GM18858 (cell line): ENCODE data around the gene RCVRN.

ENCODE experiments used
- ATAC-seq: cut with Tn5 transposase; IDR thresholded peaks from one replicate; pipeline ENCODE4 v1.9.1; 2021; ENCODE audit not compliant: unreplicated experiment

RCVRN gene

GRCh38 chr17:9905078-9905415 is at the start of gene RCVRN:
Gene RCVRN (minus strand): TSS chr17:9905271. CDS start chr17:9905180, 91 bp downstream.
- no peak for ATAC-seq

GRCh38 chr17:9953492-9953891 is 48.4 kb upstream of the RCVRN start:
- ATAC-seq: no peak

- ATAC-seq: no peak
These were observed 46.7 kb upstream of the RCVRN start for GRCh38 chr17:9951803-9952202.

DNA sequence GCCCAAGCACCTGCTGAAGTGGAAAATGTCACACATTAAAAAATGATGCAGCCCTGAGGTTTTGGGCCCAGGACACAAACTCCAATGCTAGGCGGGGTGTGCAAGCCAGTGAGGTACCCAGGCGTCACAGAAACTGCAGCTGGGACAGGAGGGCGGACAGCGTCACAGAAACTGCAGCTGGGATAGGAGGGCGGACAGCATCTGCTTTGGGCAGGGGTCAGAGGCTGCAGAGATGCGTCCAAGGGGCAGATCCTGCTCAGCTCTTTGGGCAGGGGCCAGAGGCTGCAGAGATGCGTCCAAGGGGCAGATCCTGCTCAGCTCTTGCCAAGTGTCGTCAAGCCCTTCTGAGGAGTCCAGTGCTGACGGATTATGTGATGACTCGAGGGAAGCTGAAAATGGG is 43.9 kb upstream of the RCVRN start:
- ATAC-seq: no peak

GRCh38 chr17:9944704-9945103 is 39.6 kb upstream of the RCVRN start:
- ATAC-seq: no peak

DNA sequence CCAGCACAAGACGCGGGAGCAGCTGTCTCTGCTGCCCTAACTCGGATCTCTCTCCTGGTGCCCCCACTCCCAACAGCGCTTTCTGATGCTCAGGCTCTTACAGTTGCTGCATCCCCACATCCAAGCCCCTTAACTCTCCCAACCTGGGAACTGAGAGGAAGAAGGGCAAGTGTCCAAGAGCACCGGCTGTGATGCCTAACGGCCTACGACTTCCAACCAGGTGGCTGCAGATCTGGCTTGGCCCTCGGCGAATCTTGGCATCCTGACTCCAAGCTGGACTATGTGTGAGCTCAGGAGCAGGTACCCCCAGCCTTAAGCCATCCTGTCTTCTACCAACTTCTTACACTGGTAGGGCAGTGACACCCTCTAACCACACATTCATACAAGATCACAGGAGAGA is 38.3 kb upstream of the RCVRN start:
- no peak for ATAC-seq

DNA sequence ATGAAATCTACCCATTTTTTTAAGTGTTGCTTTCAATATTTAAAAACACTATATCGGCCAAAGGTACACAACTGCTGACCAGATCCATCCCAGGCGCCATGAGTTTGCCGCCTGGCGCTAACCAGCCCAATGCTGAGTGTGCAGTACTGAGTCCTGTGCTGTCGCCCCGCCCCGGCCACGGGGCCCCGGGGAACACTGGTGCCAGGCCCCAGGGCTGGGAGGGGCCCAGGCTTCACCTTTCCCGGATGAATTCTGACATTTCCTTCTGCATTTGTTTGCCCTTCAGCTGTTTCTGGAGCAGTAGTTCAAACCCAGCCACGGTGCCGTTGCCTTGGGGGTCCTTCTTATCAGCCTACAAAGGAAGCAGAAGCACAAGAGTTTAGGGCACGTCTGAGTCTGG is 37.8 kb upstream of the RCVRN start:
- no peak for ATAC-seq

- no peak for ATAC-seq
These were observed 36.2 kb upstream of the RCVRN start for GRCh38 chr17:9941305-9941704.

DNA sequence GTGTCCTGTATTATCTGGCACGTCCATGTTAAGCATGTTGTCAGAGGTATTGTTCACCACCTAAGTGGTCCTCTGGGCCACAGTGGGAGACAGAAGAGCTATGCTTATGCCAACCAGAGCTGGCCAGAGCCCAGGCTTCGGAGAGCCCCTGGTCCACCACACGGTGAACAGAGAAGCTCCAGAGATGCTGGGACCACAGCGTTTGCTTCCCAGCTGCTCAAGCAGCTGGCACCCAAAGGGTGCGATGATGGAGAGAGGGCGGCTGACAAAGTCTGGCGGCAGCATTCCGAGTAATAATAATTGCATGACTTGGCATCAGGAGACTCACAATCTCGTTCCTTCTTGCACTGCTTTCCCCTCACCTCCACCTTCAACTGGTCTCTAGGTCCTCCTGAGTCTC is 35.8 kb upstream of the RCVRN start:
- ATAC-seq: no peak

DNA sequence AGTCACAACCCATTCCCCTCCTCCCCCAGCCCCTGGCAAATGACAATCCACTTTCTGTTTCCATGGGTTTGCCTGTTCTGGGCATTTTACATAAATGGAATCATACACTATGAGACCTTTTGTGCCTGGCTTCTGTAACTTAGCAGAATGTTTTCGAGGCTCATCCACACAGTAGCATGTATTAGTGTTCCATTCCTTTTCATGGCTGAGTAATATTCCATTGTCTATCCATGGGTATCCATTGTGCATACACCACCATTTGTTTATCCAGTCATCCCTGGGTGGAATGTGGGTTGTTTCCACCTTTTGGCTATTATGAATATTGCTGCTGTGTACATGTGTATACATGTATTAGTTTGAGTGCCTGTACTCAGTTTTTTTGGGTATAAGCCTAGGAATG is 33.7 kb upstream of the RCVRN start:
- ATAC-seq: no peak

DNA sequence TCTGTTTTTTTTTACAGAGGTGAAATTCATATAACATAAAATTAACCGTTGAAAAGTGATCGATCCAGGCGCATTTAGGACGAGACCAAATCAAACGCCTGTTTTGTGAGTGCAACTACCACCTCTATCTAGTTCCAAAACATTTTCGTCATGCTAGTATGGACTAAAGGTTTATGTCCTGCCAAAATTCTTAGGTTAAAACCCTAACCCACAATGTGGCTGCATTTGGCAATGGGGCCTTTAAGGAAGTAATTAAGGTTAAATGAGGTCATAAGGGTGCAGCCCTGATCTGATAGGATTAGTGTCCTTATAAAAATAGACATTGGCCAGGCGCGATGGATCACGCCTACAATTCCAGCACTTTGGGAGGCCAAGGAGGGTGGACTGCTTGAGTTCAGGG is 32.8 kb upstream of the RCVRN start:
- ATAC-seq: no peak

- no peak for ATAC-seq
These were observed 32.2 kb upstream of the RCVRN start for GRCh38 chr17:9937241-9937761.

GRCh38 chr17:9936095-9936494 is 31.0 kb upstream of the RCVRN start:
- no peak for ATAC-seq

DNA sequence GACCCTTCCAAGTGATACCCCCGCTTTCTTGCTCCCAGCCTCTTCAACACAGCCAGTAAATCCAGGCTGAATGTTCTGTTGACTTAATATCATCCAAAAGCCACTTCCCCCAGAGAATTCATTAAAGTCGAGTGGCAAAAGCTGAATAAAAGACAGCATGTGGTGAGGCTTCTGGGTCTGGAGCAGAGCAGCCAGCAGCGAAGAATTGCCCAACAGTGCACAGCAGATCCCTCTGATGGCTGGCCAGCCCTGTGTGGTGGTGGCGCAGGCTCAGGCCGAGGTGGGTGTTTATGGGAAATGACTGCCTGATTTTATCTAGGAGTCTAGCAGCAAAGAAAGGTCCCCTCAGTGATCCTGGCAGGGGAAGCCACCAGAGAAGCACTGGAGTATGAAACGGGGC is 30.3 kb upstream of the RCVRN start:
- no peak for ATAC-seq

DNA sequence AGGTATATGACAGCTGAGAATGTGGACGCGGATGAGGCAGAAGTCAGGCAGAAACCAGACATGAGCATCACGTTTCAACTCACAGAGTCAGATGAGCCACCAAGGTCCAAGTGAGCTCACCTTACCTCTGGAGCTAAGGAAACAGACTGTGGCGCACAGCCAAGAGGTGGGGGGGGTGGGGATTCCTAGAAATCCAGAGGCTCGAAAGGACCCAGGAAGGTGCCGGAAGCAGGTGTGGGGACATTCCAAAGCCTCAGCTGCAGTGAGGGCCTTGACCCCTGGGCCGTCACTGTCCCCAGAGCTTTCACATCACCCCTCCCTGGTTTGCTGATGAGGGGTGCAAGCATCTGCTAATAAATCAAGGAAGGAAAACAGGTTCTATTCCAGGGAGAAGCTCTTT is 29.3 kb upstream of the RCVRN start:
- ATAC-seq: no peak

GRCh38 chr17:9932491-9932890 is 27.4 kb upstream of the RCVRN start:
- no peak for ATAC-seq

- ATAC-seq: no peak
These were observed 26.2 kb upstream of the RCVRN start for GRCh38 chr17:9931144-9931741.

GRCh38 chr17:9929871-9930270 is 24.8 kb upstream of the RCVRN start:
- ATAC-seq: no peak

GRCh38 chr17:9928601-9929333 is 23.7 kb upstream of the RCVRN start:
- no peak for ATAC-seq

DNA sequence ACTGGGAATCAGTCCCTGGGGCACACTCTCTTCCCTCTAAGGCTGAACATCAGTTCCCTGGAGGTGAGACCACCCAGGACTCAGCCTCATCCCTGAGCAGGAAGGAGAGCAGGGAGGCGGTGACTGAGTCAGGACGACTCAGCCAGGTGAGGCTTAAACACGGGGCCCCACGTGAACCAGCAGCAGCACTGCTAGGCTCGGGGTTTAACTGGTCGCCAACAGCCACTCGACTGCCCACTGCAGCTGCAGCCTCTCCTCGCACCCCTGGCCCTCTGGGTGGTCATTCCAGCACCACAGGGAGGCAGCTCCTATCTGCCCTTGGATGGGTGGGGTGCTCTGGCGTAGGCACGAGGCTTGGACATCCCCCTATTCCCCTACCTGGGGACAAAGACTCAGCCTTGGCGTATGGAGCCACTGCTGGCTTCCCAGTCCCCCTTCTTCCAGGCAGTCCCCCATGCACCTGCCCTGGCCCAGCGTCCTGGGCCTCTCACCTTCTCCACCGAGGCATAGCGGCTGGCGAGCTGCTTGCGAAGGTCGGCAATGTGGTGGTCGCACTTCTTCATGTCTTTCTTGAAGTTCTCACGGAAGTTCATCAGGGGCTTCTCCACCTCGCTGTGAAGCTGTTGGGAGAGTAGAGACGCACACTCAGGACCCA is 21.2 kb upstream of the RCVRN start:
- ATAC-seq: no peak

GRCh38 chr17:9925457-9925856 is 20.4 kb upstream of the RCVRN start:
- ATAC-seq: no peak

DNA sequence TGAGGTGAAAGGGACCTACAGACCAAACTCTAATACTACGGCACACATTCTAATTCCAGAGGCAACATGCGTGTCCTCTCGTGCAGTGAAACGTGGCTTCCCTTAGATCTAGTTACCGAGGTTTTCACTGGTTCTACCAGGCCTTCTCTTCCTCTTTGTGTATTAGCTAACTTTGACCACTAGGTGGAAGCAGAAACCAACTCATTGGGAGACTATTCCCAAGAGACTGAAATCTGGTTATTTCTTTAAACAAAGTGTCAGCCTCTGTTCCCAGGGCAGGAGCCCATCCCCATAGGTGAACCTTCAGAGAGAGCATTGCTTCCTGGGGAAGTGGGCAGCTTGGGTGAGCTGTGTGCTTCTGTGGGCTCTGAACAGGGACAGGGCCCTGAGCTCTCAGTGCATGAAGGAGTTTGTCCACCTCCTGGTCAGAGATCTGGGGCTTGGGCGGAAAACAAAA is 19.7 kb upstream of the RCVRN start:
- no peak for ATAC-seq
